MCF 10A (cell line): ENCODE data around the gene ARRDC1. TPM values are rescaled to one million over a fixed set of nuclear protein-coding genes. Genes with fewer than 3 reads are reported as not detected.

Experiments used
- BruUV-seq: library from RNA; stranded (reverse); fragments of 400-500 nt; replicated peaks from 2 replicates; lab custom pipeline; 2021; lab: Mats Ljungman, UMichigan
- CTCF ChIA-PET: fragments of 300-600 bp; sonication (Branson Sonifier 250); formaldehyde crosslinking; extraction: SDS; loops from one replicate; lab custom pipeline; 2021; ENCODE audit warnings: antibody characterized with exemption, inconsistent platforms; lab: Yijun Ruan, JAX
- POLR2A ChIA-PET: fragments of 300-600, 350-650 bp; sonication (Branson Sonifier 250); formaldehyde crosslinking; extraction: SDS; loops from one replicate; lab custom pipeline; 2020; ENCODE audit warnings: antibody characterized with exemption, inconsistent platforms; lab: Yijun Ruan, JAX
- DNase-seq: peaks from one replicate; pipeline ENCODE4 v3.0.0-alpha.2; 2018; ENCODE audit not compliant: unreplicated experiment
- H3K27ac Mint-ChIP-seq: one replicate; pipeline ENCODE4 v1.8.0; 2022; ENCODE audit warnings: mild to moderate bottlenecking, low read depth, mixed read lengths; ENCODE audit not compliant: unreplicated experiment
- H3K27me3 Mint-ChIP-seq: one replicate; pipeline ENCODE4 v1.8.0; 2022; ENCODE audit warnings: mixed read lengths; ENCODE audit not compliant: insufficient read depth, unreplicated experiment
- H3K36me3 Mint-ChIP-seq: one replicate; pipeline ENCODE4 v1.8.0; 2022; ENCODE audit warnings: mild to moderate bottlenecking, moderate library complexity, mixed read lengths; ENCODE audit not compliant: insufficient read depth, unreplicated experiment
- H3K4me1 Mint-ChIP-seq: one replicate; pipeline ENCODE4 v1.8.0; 2022; ENCODE audit warnings: mixed read lengths; ENCODE audit not compliant: insufficient read depth, unreplicated experiment
- H3K4me3 Mint-ChIP-seq: one replicate; pipeline ENCODE4 v1.8.0; 2022; ENCODE audit warnings: mild to moderate bottlenecking, moderate library complexity, mixed read lengths; ENCODE audit not compliant: unreplicated experiment
- H3K9me3 Mint-ChIP-seq: one replicate; pipeline ENCODE4 v1.8.0; 2022; ENCODE audit warnings: mixed read lengths; ENCODE audit not compliant: unreplicated experiment
- CTCF ChIP-seq: fragments of 200-600 bp; IDR thresholded peaks from one replicate; pipeline ENCODE4 v1.8.0; 2022; ENCODE audit warnings: antibody characterized with exemption, mild to moderate bottlenecking; ENCODE audit not compliant: unreplicated experiment
- intact Hi-C: fragments of 100-400 bp; cut with micrococcal nuclease; formaldehyde crosslinking; loops from 2 replicates; pipeline ENCODE4 v1.14.1; 2022
- total RNA-seq: library from RNA; stranded (reverse); gene quantifications from 2 replicates; pipeline ENCODE4 v1.2.3, GENCODE V29; 2022

The ARRDC1 gene
- total RNA-seq, 1 experiment from 2014 or later = 125 TPM

- ChIA-PET CTCF (interaction anchor here (0.9 to 1.0 kb wide), 2 partner anchors 12 to 72 kb away, joined by 3 to 4 read pairs; partner anchors contain the start of gene EHMT1), POLR2A (interaction anchor here (1.2 to 2.9 kb wide), 4 partner anchors 13 to 56 kb away, joined by 4 to 21 read pairs (median 9); partner anchors contain the start of genes EHMT1, MRPL41, PNPLA7 and ZMYND19)
- peak overlapping the region; percentile 94 for H3K27ac Mint-ChIP-seq
- TF ChIP-seq CTCF = no peak
- peaks cover 29% of the 10 kb centered on the region for H3K36me3 Mint-ChIP-seq
- H3K4me3 Mint-ChIP-seq = peak overlapping the region; percentile 87
- no peaks in the 10 kb centered on the region for H3K9me3 Mint-ChIP-seq
- intact Hi-C loops = no loop called here
- H3K4me1 Mint-ChIP-seq = peaks cover 29% of the 10 kb centered on the region
- no peak for DNase-seq
- no peaks in the 10 kb centered on the region for H3K27me3 Mint-ChIP-seq
- BruUV-seq = no TSS peak
Measured at GRCh38 chr9:137606734-137607138, 1.2 kb downstream of the ARRDC1 start.

GRCh38 chr9:137607141-137607857 is 1.8 kb downstream of the ARRDC1 start:
- intact Hi-C loops = no loop called here
- Mint-ChIP-seq H3K27ac (peak overlapping the region; percentile 94), H3K27me3 (no peaks in the 10 kb centered on the region), H3K4me3 (peak overlapping the region; percentile 87), H3K36me3 (peaks cover 35% of the 10 kb centered on the region), H3K4me1 (peaks cover 34% of the 10 kb centered on the region), H3K9me3 (no peaks in the 10 kb centered on the region)
- ChIA-PET CTCF (interaction anchor here (0.6 to 1.0 kb wide), 3 partner anchors 12 to 72 kb away, joined by 3 to 4 read pairs (median 3); partner anchors contain the start of gene EHMT1), POLR2A (interaction anchor here (0.7 to 2.9 kb wide), 8 partner anchors 9 to 480 kb away, joined by 3 to 21 read pairs (median 4); partner anchors contain the start of genes DPH7, EHMT1, MRPL41 and PNPLA7)
- DNase-seq = no peak
- BruUV-seq = TSS peak; percentile 4
- TF ChIP-seq CTCF = no peak

GRCh38 chr9:137610944-137611343 is 5.5 kb downstream of the ARRDC1 start:
- Mint-ChIP-seq H3K27me3 (no peaks in the 10 kb centered on the region), H3K36me3 (peaks cover 65% of the 10 kb centered on the region), H3K27ac (peak overlapping the region; percentile 96), H3K4me1 (peaks cover 34% of the 10 kb centered on the region), H3K4me3 (peak overlapping the region; percentile 72), H3K9me3 (no peaks in the 10 kb centered on the region)
- ChIA-PET POLR2A (interaction anchor here (0.8 to 3.0 kb wide), 5 partner anchors 10 to 60 kb away, joined by 3 to 16 read pairs (median 7); partner anchors contain the start of genes DPH7 and ZMYND19), CTCF (interaction anchor here (0.6 to 1.8 kb wide), 3 partner anchors 32 to 1248 kb away, joined by 3 to 5 read pairs (median 3); no protein-coding TSS in a partner anchor)
- TF ChIP-seq CTCF = no peak
- no peak for DNase-seq
- intact Hi-C loops = loop anchor here (5.0 to 10.0 kb wide), 2 partner anchors 34 to 56 kb away; partner anchors contain the start of genes DPH7, MRPL41 and PNPLA7
- BruUV-seq = no TSS peak
